ENCODE results near the gene YLPM1.

The YLPM1 gene

DNA sequence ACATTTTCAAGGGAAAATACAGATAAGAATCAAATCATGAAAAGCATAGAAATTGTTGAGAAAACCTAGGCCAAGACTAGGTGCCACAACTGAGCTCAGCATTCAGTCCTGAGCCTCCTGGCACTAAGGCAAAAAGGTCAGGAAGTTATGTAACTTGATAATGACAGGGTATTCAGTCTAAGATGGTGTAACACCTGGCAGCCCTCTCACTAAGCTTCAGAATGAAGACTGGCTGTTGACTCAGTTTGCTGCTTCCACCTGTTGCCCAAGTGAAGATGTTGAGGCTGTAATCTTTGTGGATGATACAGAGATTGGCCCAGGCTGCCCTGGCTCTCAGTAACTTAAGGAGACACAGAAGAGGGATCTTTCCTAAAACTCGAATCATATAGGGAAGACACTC lies 93.2 kb downstream of the YLPM1 start:
- H3K9me3 Mint-ChIP-seq = no peaks in the 10 kb centered on the region
- ATAC-seq (replicated peaks; ENCODE audit: extremely low read depth, poor library complexity, severe bottlenecking) (no peak), DNase-seq (ENCODE audit: low spot score in 2 of 2) (no peak)
- peaks cover 10% of the 10 kb centered on the region for H3K4me1 Mint-ChIP-seq
- no peaks in the 10 kb centered on the region for H3K27me3 Mint-ChIP-seq
- H3K27ac Mint-ChIP-seq (ENCODE audit: low read depth) = no peak overlapping the region
- no peaks in the 10 kb centered on the region for H3K36me3 Mint-ChIP-seq (ENCODE audit: insufficient read depth)
- H3K4me3 Mint-ChIP-seq = no peak overlapping the region

DNA sequence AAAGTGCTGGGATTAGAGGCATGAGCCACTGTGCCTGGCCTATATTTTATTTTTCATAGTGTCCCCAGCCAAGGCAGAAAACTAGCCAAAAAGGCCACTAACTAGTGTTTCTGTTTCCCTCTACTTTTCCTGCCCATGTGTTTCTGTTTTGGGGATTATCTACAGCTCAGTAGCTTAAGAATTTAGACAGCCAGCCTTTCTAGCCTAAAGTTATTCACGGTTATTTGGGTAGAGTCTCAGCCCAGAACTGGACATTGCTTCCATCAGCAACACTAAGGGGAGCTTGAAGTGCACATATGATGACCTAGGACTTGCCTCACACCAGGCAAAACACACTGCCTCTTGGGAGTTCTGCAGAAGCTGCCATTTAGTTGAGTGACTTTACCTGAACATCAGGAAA lies 94.9 kb downstream of the YLPM1 start:
- Mint-ChIP-seq H3K27ac (ENCODE audit: low read depth) (no peak overlapping the region), H3K27me3 (no peaks in the 10 kb centered on the region), H3K4me1 (peaks cover 3% of the 10 kb centered on the region), H3K9me3 (no peaks in the 10 kb centered on the region), H3K4me3 (no peak overlapping the region), H3K36me3 (ENCODE audit: insufficient read depth) (no peaks in the 10 kb centered on the region)
- no peak for ATAC-seq (replicated peaks; ENCODE audit: extremely low read depth, poor library complexity, severe bottlenecking)
- DNase-seq (ENCODE audit: low spot score in 2 of 2) = no peak

DNA sequence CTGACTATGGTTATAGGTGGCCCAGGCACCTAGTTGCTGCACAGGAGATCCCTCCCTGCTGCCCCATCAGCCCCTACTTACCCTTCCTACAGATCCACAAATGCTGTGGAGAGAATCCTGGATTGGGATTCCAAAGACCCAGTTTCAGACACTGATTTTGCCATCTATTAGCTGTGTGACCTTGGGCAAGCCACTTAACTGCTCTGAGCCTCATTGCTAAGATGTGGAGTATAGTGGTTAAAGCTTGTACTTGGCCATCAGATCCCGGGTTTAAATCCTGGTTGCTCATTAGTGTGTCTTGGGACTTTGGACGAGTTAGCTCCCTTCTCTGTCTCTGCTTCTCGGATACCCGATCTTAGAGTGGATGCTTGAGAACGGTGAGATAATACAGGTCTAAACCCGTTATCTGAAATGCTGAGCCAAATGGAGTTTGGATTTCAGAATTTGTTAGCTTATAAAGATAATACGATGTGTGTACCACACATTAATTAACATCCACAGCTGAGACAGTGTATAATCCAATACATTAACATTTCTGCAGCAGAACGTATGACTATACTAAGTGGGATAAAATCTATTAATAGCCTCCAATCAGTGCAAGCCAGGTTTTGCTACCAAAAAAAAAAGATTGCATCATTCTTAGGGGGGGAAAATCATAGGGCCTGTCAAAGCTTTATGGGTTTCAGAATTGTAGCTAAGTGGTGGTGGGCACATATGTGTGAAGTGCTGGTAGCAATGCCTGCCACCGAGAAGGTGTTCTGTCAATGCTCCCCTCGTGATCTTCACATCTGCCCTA lies 96.8 kb downstream of the YLPM1 start:
- Mint-ChIP-seq H3K4me3 (no peak overlapping the region), H3K4me1 (no peaks in the 10 kb centered on the region), H3K36me3 (ENCODE audit: insufficient read depth) (no peaks in the 10 kb centered on the region), H3K27me3 (no peaks in the 10 kb centered on the region), H3K9me3 (no peaks in the 10 kb centered on the region), H3K27ac (ENCODE audit: low read depth) (no peak overlapping the region)
- no peak for DNase-seq (ENCODE audit: low spot score in 2 of 2)
- ATAC-seq (replicated peaks; ENCODE audit: extremely low read depth, poor library complexity, severe bottlenecking) = no peak

GRCh38 chr14:74860899-74861733 lies 98.0 kb downstream of the YLPM1 start:
- Mint-ChIP-seq H3K27ac (ENCODE audit: low read depth) (no peak overlapping the region), H3K4me3 (no peak overlapping the region), H3K4me1 (no peaks in the 10 kb centered on the region), H3K36me3 (ENCODE audit: insufficient read depth) (no peaks in the 10 kb centered on the region), H3K27me3 (no peaks in the 10 kb centered on the region), H3K9me3 (no peaks in the 10 kb centered on the region)
- DNase-seq (ENCODE audit: low spot score in 2 of 2) (peak; percentile 78 to 95), ATAC-seq (replicated peaks; ENCODE audit: extremely low read depth, poor library complexity, severe bottlenecking) (peak; percentile 72)

- H3K36me3 Mint-ChIP-seq (ENCODE audit: insufficient read depth) = no peaks in the 10 kb centered on the region
- H3K27me3 Mint-ChIP-seq = no peaks in the 10 kb centered on the region
- H3K4me3 Mint-ChIP-seq = no peak overlapping the region
- no peak for DNase-seq (ENCODE audit: low spot score in 2 of 2)
- H3K4me1 Mint-ChIP-seq = peaks cover 5% of the 10 kb centered on the region
- ATAC-seq (replicated peaks; ENCODE audit: extremely low read depth, poor library complexity, severe bottlenecking) = no peak
- H3K9me3 Mint-ChIP-seq = no peaks in the 10 kb centered on the region
- H3K27ac Mint-ChIP-seq (ENCODE audit: low read depth) = no peak overlapping the region
Measured at GRCh38 chr14:74861734-74862090, 98.6 kb downstream of the YLPM1 start.

DNA sequence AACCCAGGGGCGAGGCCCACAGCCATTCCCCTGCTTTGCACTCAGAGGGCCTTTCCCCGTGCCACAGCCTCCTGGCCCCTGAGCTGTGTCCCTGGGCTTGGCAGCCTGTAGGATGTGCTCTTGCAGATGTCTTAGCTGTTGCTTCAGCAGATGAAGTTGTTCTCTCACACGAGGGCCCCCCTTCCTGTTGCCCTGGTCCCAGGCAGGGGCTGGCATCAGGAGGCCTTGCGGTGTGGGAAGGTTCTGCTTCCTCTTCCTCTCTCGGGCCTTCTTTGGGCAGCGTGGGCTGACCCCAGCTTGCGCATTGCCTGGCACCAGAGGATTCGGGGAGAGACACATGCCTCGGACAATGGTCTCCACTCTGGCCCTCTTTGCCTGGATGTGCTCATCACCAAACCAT lies 100.2 kb downstream of the YLPM1 start:
- Mint-ChIP-seq H3K4me3 (no peak overlapping the region), H3K27ac (ENCODE audit: low read depth) (no peak overlapping the region), H3K9me3 (no peaks in the 10 kb centered on the region), H3K36me3 (ENCODE audit: insufficient read depth) (no peaks in the 10 kb centered on the region), H3K4me1 (peaks cover 14% of the 10 kb centered on the region), H3K27me3 (no peaks in the 10 kb centered on the region)
- no peak for DNase-seq (ENCODE audit: low spot score in 2 of 2)
- ATAC-seq (replicated peaks; ENCODE audit: extremely low read depth, poor library complexity, severe bottlenecking) = no peak

- Mint-ChIP-seq H3K27ac (ENCODE audit: low read depth) (no peak overlapping the region), H3K27me3 (no peaks in the 10 kb centered on the region), H3K4me1 (peaks cover 14% of the 10 kb centered on the region), H3K9me3 (no peaks in the 10 kb centered on the region), H3K36me3 (ENCODE audit: insufficient read depth) (no peaks in the 10 kb centered on the region), H3K4me3 (no peak overlapping the region)
- no peak for ATAC-seq (replicated peaks; ENCODE audit: extremely low read depth, poor library complexity, severe bottlenecking)
- no peak for DNase-seq (ENCODE audit: low spot score in 2 of 2)
Measured at GRCh38 chr14:74864198-74864597, 101.1 kb downstream of the YLPM1 start.

GRCh38 chr14:74865156-74865555 lies 102.0 kb downstream of the YLPM1 start:
- no peak overlapping the region for H3K27ac Mint-ChIP-seq (ENCODE audit: low read depth)
- H3K4me1 Mint-ChIP-seq = peaks cover 14% of the 10 kb centered on the region
- H3K9me3 Mint-ChIP-seq = no peaks in the 10 kb centered on the region
- H3K4me3 Mint-ChIP-seq = no peak overlapping the region
- DNase-seq (ENCODE audit: low spot score in 2 of 2) (no peak), ATAC-seq (replicated peaks; ENCODE audit: extremely low read depth, poor library complexity, severe bottlenecking) (no peak)
- no peaks in the 10 kb centered on the region for H3K27me3 Mint-ChIP-seq
- H3K36me3 Mint-ChIP-seq (ENCODE audit: insufficient read depth) = no peaks in the 10 kb centered on the region

DNA sequence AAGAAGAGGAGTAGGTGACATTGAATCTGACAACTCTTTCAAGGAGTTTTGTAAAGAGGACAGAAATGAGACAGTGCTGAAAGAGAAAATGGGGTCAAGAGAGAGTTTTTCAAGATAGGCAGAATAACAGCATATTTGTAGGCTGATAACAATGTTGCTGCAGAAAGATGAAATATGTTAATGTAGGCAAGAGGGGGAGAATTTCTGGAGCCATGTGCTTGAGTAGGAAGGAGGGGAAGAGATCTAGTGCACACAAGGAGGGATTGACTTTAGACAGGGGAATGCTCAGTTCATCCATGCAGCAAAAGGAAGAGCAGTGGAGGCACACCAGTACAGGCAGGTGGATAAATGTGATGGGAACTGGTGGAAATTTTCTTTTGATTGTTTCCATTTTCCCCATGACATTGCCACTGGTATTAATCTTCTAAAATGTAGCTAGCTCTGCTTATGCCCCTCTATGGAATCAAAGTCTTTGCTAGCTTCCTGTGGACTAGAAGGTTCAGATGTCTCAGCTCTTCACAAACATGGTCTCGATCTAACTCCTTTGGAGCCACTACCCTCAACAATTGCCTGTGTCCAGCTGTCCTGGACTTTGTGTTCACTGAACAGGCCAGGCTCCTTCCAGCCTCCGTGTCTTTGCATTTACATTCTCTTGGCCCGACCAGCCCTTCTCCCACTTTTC lies 103.7 kb downstream of the YLPM1 start:
- Mint-ChIP-seq H3K27me3 (no peaks in the 10 kb centered on the region), H3K36me3 (ENCODE audit: insufficient read depth) (peaks cover 2% of the 10 kb centered on the region), H3K27ac (ENCODE audit: low read depth) (no peak overlapping the region), H3K9me3 (no peaks in the 10 kb centered on the region), H3K4me3 (no peak overlapping the region), H3K4me1 (peaks cover 14% of the 10 kb centered on the region)
- no peak for ATAC-seq (replicated peaks; ENCODE audit: extremely low read depth, poor library complexity, severe bottlenecking)
- DNase-seq (ENCODE audit: low spot score in 2 of 2) = no peak

DNA sequence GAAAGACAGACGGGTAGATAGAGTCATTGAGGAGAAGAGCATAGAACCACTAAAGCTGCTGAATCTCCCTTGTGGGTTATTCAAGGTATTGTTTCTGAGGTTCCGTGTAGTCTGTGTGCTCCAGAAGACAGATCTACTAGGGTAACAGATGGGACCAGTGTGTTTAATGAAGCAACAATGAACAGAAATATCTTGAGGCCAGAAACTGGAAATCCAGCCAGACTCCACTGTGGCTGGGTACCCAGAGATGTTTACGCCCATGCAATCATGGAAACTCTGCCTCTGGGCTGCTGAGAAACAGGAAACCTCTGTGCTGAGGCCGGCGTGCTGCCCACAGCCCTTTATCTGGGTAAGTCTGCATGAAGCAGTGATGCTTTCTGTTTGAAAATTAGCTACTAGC lies 104.6 kb downstream of the YLPM1 start:
- H3K36me3 Mint-ChIP-seq (ENCODE audit: insufficient read depth) = peaks cover 2% of the 10 kb centered on the region
- H3K27ac Mint-ChIP-seq (ENCODE audit: low read depth) = no peak overlapping the region
- DNase-seq (ENCODE audit: low spot score in 2 of 2) = no peak
- no peak overlapping the region for H3K4me3 Mint-ChIP-seq
- peaks cover 14% of the 10 kb centered on the region for H3K4me1 Mint-ChIP-seq
- peak; percentile 83 for ATAC-seq (replicated peaks; ENCODE audit: extremely low read depth, poor library complexity, severe bottlenecking)
- H3K9me3 Mint-ChIP-seq = no peaks in the 10 kb centered on the region
- H3K27me3 Mint-ChIP-seq = no peaks in the 10 kb centered on the region

GRCh38 chr14:74868739-74869138 lies 105.6 kb downstream of the YLPM1 start:
- peaks cover 14% of the 10 kb centered on the region for H3K4me1 Mint-ChIP-seq
- H3K27ac Mint-ChIP-seq (ENCODE audit: low read depth) = peak overlapping the region; percentile 52
- no peak overlapping the region for H3K4me3 Mint-ChIP-seq
- no peaks in the 10 kb centered on the region for H3K9me3 Mint-ChIP-seq
- no peaks in the 10 kb centered on the region for H3K27me3 Mint-ChIP-seq
- DNase-seq (ENCODE audit: low spot score in 2 of 2) (no peak), ATAC-seq (replicated peaks; ENCODE audit: extremely low read depth, poor library complexity, severe bottlenecking) (no peak)
- peaks cover 2% of the 10 kb centered on the region for H3K36me3 Mint-ChIP-seq (ENCODE audit: insufficient read depth)

- peaks cover 24% of the 10 kb centered on the region for H3K4me1 Mint-ChIP-seq
- ATAC-seq (replicated peaks; ENCODE audit: extremely low read depth, poor library complexity, severe bottlenecking) = no peak
Measured at GRCh38 chr14:74871819-74872218, 108.7 kb downstream of the YLPM1 start.

More at GRCh38 chr14:74871819-74872218, 108.7 kb downstream of the YLPM1 start:
- Mint-ChIP-seq H3K9me3 (no peaks in the 10 kb centered on the region), H3K27me3 (no peaks in the 10 kb centered on the region), H3K27ac (ENCODE audit: low read depth) (no peak overlapping the region), H3K36me3 (ENCODE audit: insufficient read depth) (peaks cover 2% of the 10 kb centered on the region), H3K4me3 (no peak overlapping the region)
- DNase-seq (ENCODE audit: low spot score in 2 of 2) = no peak
